K562 (cell line): Measurements from ENCODE around the gene KCNQ5. TPM values are rescaled to one million over a fixed set of nuclear protein-coding genes. Genes with fewer than 3 reads are reported as not detected.

Source experiments
- ATAC-seq: fragments of 200-7000 bp; cut with Tn5 transposase; 3 replicates; pipeline ENCODE4 v1.9.1; 2020; ENCODE audit warnings: moderate library complexity
- BruUV-seq: library from RNA; stranded (reverse); fragments of 400-500 nt; replicated peaks from 2 replicates; lab custom pipeline; 2021; lab: Mats Ljungman, UMichigan
- CTCF ChIA-PET: fragments of 300-600 bp; formaldehyde crosslinking; extraction: SDS; loops from one replicate; lab custom pipeline; 2021; ENCODE audit warnings: low intra/inter-chr PET ratio; lab: Yijun Ruan, JAX
- POLR2A ChIA-PET: fragments of 300-600, 350-650 bp; sonication (Branson Sonifier 250); formaldehyde crosslinking; extraction: SDS; loops from one replicate; lab custom pipeline; 2021; ENCODE audit warnings: antibody characterized with exemption, inconsistent platforms; lab: Yijun Ruan, JAX
- DNase-seq, 4 experiments: peaks; one replicate each; pipeline versions ENCODE4 v3.0.0 to v3.0.0-alpha.2; 2011 to 2018; ENCODE audit warnings: low spot score in 3 of 4, mixed read lengths in 3 of 4; ENCODE audit errors: extremely low read depth in 1 of 4
- FAIRE-seq: peaks from 2 replicates; lab custom pipeline; 2011; peaks lifted over from hg19 to GRCh38; lab: Jason Lieb, UNC
- H2AFZ ChIP-seq: 2 replicates; pipeline ENCODE4 v1.6.0; 2011; ENCODE audit warnings: low read depth, low read length, control low read depth, inconsistent platforms
- H3K27ac ChIP-seq: fragments of 200-600 bp; 3 replicates; pipeline ENCODE4 v1.8.0; 2011; ENCODE audit warnings: low read depth, mild to moderate bottlenecking, control low read depth, inconsistent platforms, low read length, moderate library complexity, mixed read lengths; ENCODE audit errors: extremely low read depth
- H3K27me3 ChIP-seq, 2 experiments: fragments of 300-600 bp in 1 of 2; 2 replicates in 1 of 2; 3 replicates in 1 of 2; pipeline versions ENCODE4 v1.6.0 to v1.8.0; 2011; ENCODE audit warnings: inconsistent platforms in 2 of 2, low read length in 2 of 2, mild to moderate bottlenecking in 1 of 2, mixed read lengths in 1 of 2, moderate library complexity in 1 of 2; ENCODE audit not compliant: control insufficient read depth in 2 of 2, insufficient read depth in 2 of 2
- H3K36me3 ChIP-seq: fragments of 300-600 bp; 3 replicates; pipeline ENCODE4 v1.8.0; 2011; ENCODE audit warnings: mild to moderate bottlenecking, low read length, inconsistent platforms; ENCODE audit not compliant: control insufficient read depth, insufficient read depth
- H3K4me1 ChIP-seq, 2 experiments: fragments of 200-600 bp in 1 of 2; replicated peaks in 1 of 2; 2 replicates in 1 of 2; 3 replicates in 1 of 2; pipeline versions ENCODE4 v1.5.1 to v1.8.0; 2011; ENCODE audit warnings: inconsistent platforms in 2 of 2, low read length in 2 of 2, mild to moderate bottlenecking in 1 of 2, mixed read lengths in 1 of 2, moderate library complexity in 1 of 2; ENCODE audit not compliant: control insufficient read depth in 2 of 2, insufficient read depth in 2 of 2
- H3K4me2 ChIP-seq: 2 replicates; pipeline ENCODE4 v1.6.1; 2011; ENCODE audit warnings: low read length, control low read depth, inconsistent platforms, mixed read lengths; ENCODE audit not compliant: insufficient read depth
- H3K4me3 ChIP-seq: fragments of 200-600 bp; sonication (generic), shearing (Covaris generic); 2 replicates; pipeline ENCODE4 v1.5.1; 2016; ENCODE audit warnings: control low read depth, inconsistent platforms
- H3K79me2 ChIP-seq: fragments of 200-600 bp; 3 replicates; pipeline ENCODE4 v1.8.0; 2011; ENCODE audit warnings: low read length, inconsistent platforms; ENCODE audit not compliant: control insufficient read depth, insufficient read depth
- H3K9ac ChIP-seq, 2 experiments: 2 replicates each; pipeline versions ENCODE4 v1.6.0 to v1.6.1; 2011; ENCODE audit warnings: low read depth in 2 of 2, low read length in 2 of 2, control low read depth in 1 of 2, inconsistent platforms in 1 of 2, mild to moderate bottlenecking in 1 of 2, mixed read lengths in 1 of 2; ENCODE audit not compliant: insufficient read depth in 1 of 2
- H3K9me1 ChIP-seq: one replicate; pipeline ENCODE4 v1.6.0; 2011; ENCODE audit warnings: inconsistent platforms, mild to moderate bottlenecking, low read length, moderate library complexity; ENCODE audit not compliant: control insufficient read depth, insufficient read depth
- H3K9me3 ChIP-seq: replicated peaks from 2 replicates; pipeline ENCODE4 v1.5.1; 2011; ENCODE audit warnings: low read depth, low read length, inconsistent platforms; ENCODE audit not compliant: control insufficient read depth, insufficient read depth
- H4K20me1 ChIP-seq: replicated peaks from 2 replicates; pipeline ENCODE4 v1.6.1; 2011; ENCODE audit warnings: low read length, inconsistent platforms, mixed read lengths; ENCODE audit not compliant: control insufficient read depth, insufficient read depth
- BCOR ChIP-seq: fragments of 450-650 bp; IDR thresholded peaks from 2 replicates; pipeline ENCODE4 v1.6.1; 2016
- NR3C1 ChIP-seq: sonication (generic); formaldehyde crosslinking; IDR thresholded peaks from 2 replicates; pipeline ENCODE4 v1.8.1; 2022; ENCODE audit warnings: missing genetic modification reagents
- RBM25 ChIP-seq: fragments of 200-400 bp; formaldehyde crosslinking; IDR thresholded peaks from 2 replicates; pipeline ENCODE4 v1.6.1; 2018; ENCODE audit warnings: low read length, low read depth, moderate library complexity; ENCODE audit not compliant: severe bottlenecking
- SAFB ChIP-seq: fragments of 200-400 bp; formaldehyde crosslinking; IDR thresholded peaks from 2 replicates; pipeline ENCODE4 v1.6.1; 2017; ENCODE audit warnings: low read depth, low read length, borderline replicate concordance
- TBP ChIP-seq: optimal IDR thresholded peaks from 2 replicates; pipeline ENCODE3; 2011; ENCODE audit warnings: low read depth, low read length, improper control_type of control experiment
- ZNF146 ChIP-seq: IDR thresholded peaks from one replicate; pipeline ENCODE4 v1.6.1; 2018; ENCODE audit warnings: missing compliant biosample characterization; ENCODE audit not compliant: unreplicated experiment
- ZNF551 ChIP-seq: fragments of 250-450 bp; sonication (Bioruptor Pico); IDR thresholded peaks from 2 replicates; pipeline ENCODE4 v1.5.0; 2021; ENCODE audit warnings: mild to moderate bottlenecking, moderate library complexity
- ZNF778 ChIP-seq: fragments of 450-650 bp; formaldehyde crosslinking; IDR thresholded peaks from 2 replicates; pipeline ENCODE4 v1.4.0; 2020; ENCODE audit warnings: mild to moderate bottlenecking, moderate library complexity
- WGBS: fragments of 100-300 bp; shearing (Covaris generic); methylation state at CpG from one replicate; pipeline ENCODE4 v1.1.6; 2016; ENCODE audit warnings: low coverage, mixed read lengths; ENCODE audit not compliant: insufficient coverage; ENCODE audit errors: missing lambda C conversion rate; 5-methylcytosine and 5-hydroxymethylcytosine counted together
- in situ Hi-C: fragments of 300-500 bp; cut with MboI; formaldehyde crosslinking; loops from 4 replicates; pipeline ENCODE4 v1.15.0; 2018; ENCODE audit warnings: inconsistent platforms, mixed read lengths
- intact Hi-C: fragments of 100-400 bp; cut with micrococcal nuclease; formaldehyde crosslinking; loops from 2 replicates; pipeline ENCODE4 v1.14.2; 2022
- polyA plus RNA-seq, 8 experiments: library from polyadenylated mRNA; depleted of rRNA in 4 of 8; stranded (reverse) in 5 of 8; unstranded in 3 of 8; fragments of >200 nt; fragmentation: Nextera tagmentation in 2 of 8; fragmentation: Illumina TruSeq in 1 of 8; extraction: Ambion mirVana in 2 of 8; extraction: Trizol in 1 of 8; gene quantifications; 2 replicates each; pipeline versions ENCODE4 v1.2.1 to v1.2.3, GENCODE V29; 2011 to 2014; ENCODE audit warnings: inconsistent platforms in 1 of 8, missing spikeins in 1 of 8
- total RNA-seq, 7 experiments: library from RNA; depleted of rRNA in 6 of 7; stranded (reverse); fragments of >200 nt in 6 of 7; fragmentation: Illumina TruSeq in 2 of 7; extraction: Trizol in 2 of 7; gene quantifications; 2 replicates each; pipeline versions ENCODE4 v1.2.1 to v1.2.3, GENCODE V29; 2011 to 2021; ENCODE audit warnings: low replicate concordance in 1 of 7
- TF ChIP-seq, protein P1 (sequence below): fragments of 250-450 bp; sonication (Bioruptor Pico); IDR thresholded peaks from 2 replicates; pipeline ENCODE4 v1.4.0; 2020; ENCODE audit warnings: mild to moderate bottlenecking

The KCNQ5 gene
- total and polyA plus RNA-seq, 9 of the 15 experiments (the other 6 are each of a cell fraction or from before 2014, with no cell fraction given), result 0.31 to 5.9 (median 2.6) TPM

DNA sequence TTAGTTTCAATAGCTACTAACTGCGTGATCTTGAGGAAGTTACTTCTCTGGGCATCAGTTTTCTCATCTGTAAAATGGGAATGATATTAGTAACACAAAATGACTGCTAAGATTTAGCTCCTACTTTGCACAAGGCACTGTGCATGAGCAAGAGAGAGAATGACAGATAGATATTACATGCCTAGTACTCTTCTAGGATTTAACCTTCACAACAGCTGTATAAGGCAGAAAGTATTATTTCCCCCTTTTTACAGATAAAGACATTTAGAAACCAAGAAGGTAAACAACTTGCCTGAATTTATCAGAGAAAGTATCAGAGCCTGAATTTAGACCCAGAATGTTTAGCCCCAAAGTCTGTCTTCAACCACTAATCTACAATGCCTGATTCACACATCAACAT, 321.8 kb downstream of the KCNQ5 start:
- H3K4me1 ChIP-seq, result no peaks in the 10 kb centered on the region
- no peak overlapping the region for H3K4me3 ChIP-seq
- DNase-seq, result no peak
- ATAC-seq, result no peak
- no peaks in the 10 kb centered on the region for H3K27me3 ChIP-seq
- no peak overlapping the region for H3K4me2 ChIP-seq
- H2AFZ ChIP-seq, result no peak overlapping the region
- in situ Hi-C loops (no loop called here), intact Hi-C loops (no loop called here)
- no peaks in the 10 kb centered on the region for H3K79me2 ChIP-seq
- no peak overlapping the region for H3K27ac ChIP-seq
- CTCF ChIA-PET, result no interaction called here
- no peak for TF ChIP-seq NR3C1 (CRISPR knock-in tag)
- TF ChIP-seq RBM25, result peak; percentile 74
- 0 out of 2 replicates have a peak, but pooled peaks have one; percentile 31 for TF ChIP-seq BCOR
- TF ChIP-seq SAFB, result no peak
- no peaks in the 10 kb centered on the region for H3K9me3 ChIP-seq
- 12% methylated on average over 1 of the region's 1 CpG for WGBS
- H4K20me1 ChIP-seq, result no peaks in the 10 kb centered on the region
- H3K36me3 ChIP-seq, result no peaks in the 10 kb centered on the region
- FAIRE-seq, result no peak
- POLR2A ChIA-PET, result interaction anchor here (2.3 kb wide), 1 partner anchor 10 kb away, joined by 6 read pairs; no protein-coding TSS in a partner anchor
- BruUV-seq, result no TSS peak
- H3K9me1 ChIP-seq, result no peaks in the 10 kb centered on the region
- no peak overlapping the region for H3K9ac ChIP-seq

DNA sequence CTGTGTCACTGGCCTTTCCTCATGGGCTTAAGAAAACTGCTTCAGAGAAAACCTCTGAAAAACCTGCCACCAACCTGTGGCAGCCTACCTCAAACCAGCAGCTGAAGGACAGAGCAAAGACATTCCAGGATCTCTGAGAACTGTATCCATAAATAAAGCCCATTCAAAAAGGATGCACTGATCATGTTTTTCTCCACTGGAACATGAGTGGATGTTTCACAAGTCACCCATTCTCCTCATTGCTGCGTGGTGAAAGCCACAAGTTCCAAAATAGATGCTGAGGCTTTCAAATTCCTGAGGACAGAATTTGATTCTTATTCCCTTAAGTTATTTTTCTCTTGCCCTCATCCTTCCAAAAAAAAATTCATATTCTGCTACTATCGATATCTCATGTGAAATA, 322.8 kb downstream of the KCNQ5 start:
- ATAC-seq (no peak), DNase-seq (no peak), FAIRE-seq (peak; percentile 57)
- intact Hi-C loops (no loop called here), in situ Hi-C loops (no loop called here)
- no peaks in the 10 kb centered on the region for H3K9me1 ChIP-seq
- no peak overlapping the region for H3K4me3 ChIP-seq
- ChIA-PET POLR2A (no interaction called here), CTCF (no interaction called here)
- no peaks in the 10 kb centered on the region for H3K4me1 ChIP-seq
- H3K27ac ChIP-seq, result no peak overlapping the region
- H3K9me3 ChIP-seq, result no peaks in the 10 kb centered on the region
- WGBS, result 20% methylated on average over 2 of the region's 2 CpGs
- no peaks in the 10 kb centered on the region for H3K36me3 ChIP-seq
- no peaks in the 10 kb centered on the region for H3K79me2 ChIP-seq
- H3K27me3 ChIP-seq, result no peaks in the 10 kb centered on the region
- H2AFZ ChIP-seq, result no peak overlapping the region
- no TSS peak for BruUV-seq
- H4K20me1 ChIP-seq, result no peaks in the 10 kb centered on the region
- H3K4me2 ChIP-seq, result no peak overlapping the region
- H3K9ac ChIP-seq, result no peak overlapping the region
- TF ChIP-seq ZNF551 (CRISPR knock-in tag), result no peak
- TF ChIP-seq ZNF778 (CRISPR knock-in tag), result no peak
- TF ChIP-seq, protein P1, sequence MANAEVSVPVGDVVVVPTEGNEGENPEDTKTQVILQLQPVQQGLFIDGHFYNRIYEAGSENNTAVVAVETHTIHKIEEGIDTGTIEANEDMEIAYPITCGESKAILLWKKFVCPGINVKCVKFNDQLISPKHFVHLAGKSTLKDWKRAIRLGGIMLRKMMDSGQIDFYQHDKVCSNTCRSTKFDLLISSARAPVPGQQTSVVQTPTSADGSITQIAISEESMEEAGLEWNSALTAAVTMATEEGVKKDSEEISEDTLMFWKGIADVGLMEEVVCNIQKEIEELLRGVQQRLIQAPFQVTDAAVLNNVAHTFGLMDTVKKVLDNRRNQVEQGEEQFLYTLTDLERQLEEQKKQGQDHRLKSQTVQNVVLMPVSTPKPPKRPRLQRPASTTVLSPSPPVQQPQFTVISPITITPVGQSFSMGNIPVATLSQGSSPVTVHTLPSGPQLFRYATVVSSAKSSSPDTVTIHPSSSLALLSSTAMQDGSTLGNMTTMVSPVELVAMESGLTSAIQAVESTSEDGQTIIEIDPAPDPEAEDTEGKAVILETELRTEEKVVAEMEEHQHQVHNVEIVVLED, result no peak
- TF ChIP-seq ZNF146 (CRISPR knock-in tag), result no peak
- no peak for TF ChIP-seq TBP
